22Rv1 (cell line): Measurements from ENCODE around the gene DRC1.

Source experiments
- H3K27ac ChIP-seq: fragments of 450-650 bp; 2 replicates; pipeline ENCODE4 v1.5.1; 2017
- CTCF ChIP-seq: fragments of 450-650 bp; IDR thresholded peaks from 2 replicates; pipeline ENCODE4 v1.5.1; 2017; ENCODE audit warnings: mild to moderate bottlenecking
- ZFX ChIP-seq: fragments of 450-650 bp; IDR thresholded peaks from 2 replicates; pipeline ENCODE4 v1.6.1; 2017; ENCODE audit warnings: antibody characterized with exemption, borderline replicate concordance

DRC1 gene

GRCh38 chr2:26407526-26407925, 5.8 kb downstream of the DRC1 start:
- no peak overlapping the region for H3K27ac ChIP-seq
- TF ChIP-seq ZFX (no peak), CTCF (no peak)

- no peak overlapping the region for H3K27ac ChIP-seq
- no peak for TF ChIP-seq ZFX
- TF ChIP-seq CTCF: no peak
These were observed 8.1 kb downstream of the DRC1 start for GRCh38 chr2:26409785-26410184.

GRCh38 chr2:26410764-26411243, 9.1 kb downstream of the DRC1 start:
- no peak overlapping the region for H3K27ac ChIP-seq

GRCh38 chr2:26411419-26411818, 9.7 kb downstream of the DRC1 start:
- no peak for TF ChIP-seq ZFX
- TF ChIP-seq CTCF: no peak
- H3K27ac ChIP-seq: no peak overlapping the region

More at GRCh38 chr2:26410764-26411243, 9.1 kb downstream of the DRC1 start:
- TF ChIP-seq ZFX: no peak
- TF ChIP-seq CTCF: no peak

- no peak for TF ChIP-seq CTCF
- no peak for TF ChIP-seq ZFX
- no peak overlapping the region for H3K27ac ChIP-seq
These were observed 10.5 kb downstream of the DRC1 start for GRCh38 chr2:26412091-26412673.

GRCh38 chr2:26414311-26414710, 12.6 kb downstream of the DRC1 start:
- TF ChIP-seq ZFX: no peak
- TF ChIP-seq CTCF: no peak
- no peak overlapping the region for H3K27ac ChIP-seq

GRCh38 chr2:26421961-26422360, 20.2 kb downstream of the DRC1 start:
- no peak for TF ChIP-seq ZFX
- TF ChIP-seq CTCF: no peak
- no peak overlapping the region for H3K27ac ChIP-seq
